Stimulated activated CD4-positive, alpha-beta T cell treated with anti-CD3 and anti-CD28 coated beads, Interleukin-1b, Interleukin-23, amount 100 ng/mL, for 48 hours (primary cell): Measurements from ENCODE around the gene CCNL2.

Experiments
- DNase-seq: peaks from one replicate; pipeline ENCODE4 v3.0.0-alpha.2; 2020

The CCNL2 gene

GRCh38 chr1:1340791-1341548 is 58.2 kb downstream of the CCNL2 start:
- no peak for DNase-seq

- no peak for DNase-seq
Observed at GRCh38 chr1:1340185-1340584, 59.0 kb downstream of the CCNL2 start.

- no peak for DNase-seq
Observed at GRCh38 chr1:1338278-1338677, 60.9 kb downstream of the CCNL2 start.

- peak; percentile 36 for DNase-seq
Observed at GRCh38 chr1:1337793-1338147, 61.4 kb downstream of the CCNL2 start.

- DNase-seq, result no peak
Observed at GRCh38 chr1:1336931-1337792, 62.0 kb downstream of the CCNL2 start.

- DNase-seq, result no peak
Observed at GRCh38 chr1:1336446-1336845, 62.7 kb downstream of the CCNL2 start.

GRCh38 chr1:1335792-1336248 is 63.3 kb downstream of the CCNL2 start:
- DNase-seq, result no peak
